ENCODE measurements around the gene INPP4B. TPM values are rescaled to one million over a fixed set of nuclear protein-coding genes. Genes with fewer than 3 reads are reported as not detected.

The INPP4B gene
- total and polyA plus RNA-seq, 7 donors: 4.2 to 27.3 (median 17.2) TPM

GRCh38 chr4:142126890-142127497 lies 719.1 kb downstream of the INPP4B start:
- TF ChIP-seq POLR2AphosphoS5 (IDR thresholded peaks at IDR 0.05) (no peak), EP300 (IDR thresholded peaks at IDR 0.05) (no peak), POLR2A (IDR thresholded peaks at IDR 0.05) (no peak)
- TF ChIP-seq, protein P1, sequence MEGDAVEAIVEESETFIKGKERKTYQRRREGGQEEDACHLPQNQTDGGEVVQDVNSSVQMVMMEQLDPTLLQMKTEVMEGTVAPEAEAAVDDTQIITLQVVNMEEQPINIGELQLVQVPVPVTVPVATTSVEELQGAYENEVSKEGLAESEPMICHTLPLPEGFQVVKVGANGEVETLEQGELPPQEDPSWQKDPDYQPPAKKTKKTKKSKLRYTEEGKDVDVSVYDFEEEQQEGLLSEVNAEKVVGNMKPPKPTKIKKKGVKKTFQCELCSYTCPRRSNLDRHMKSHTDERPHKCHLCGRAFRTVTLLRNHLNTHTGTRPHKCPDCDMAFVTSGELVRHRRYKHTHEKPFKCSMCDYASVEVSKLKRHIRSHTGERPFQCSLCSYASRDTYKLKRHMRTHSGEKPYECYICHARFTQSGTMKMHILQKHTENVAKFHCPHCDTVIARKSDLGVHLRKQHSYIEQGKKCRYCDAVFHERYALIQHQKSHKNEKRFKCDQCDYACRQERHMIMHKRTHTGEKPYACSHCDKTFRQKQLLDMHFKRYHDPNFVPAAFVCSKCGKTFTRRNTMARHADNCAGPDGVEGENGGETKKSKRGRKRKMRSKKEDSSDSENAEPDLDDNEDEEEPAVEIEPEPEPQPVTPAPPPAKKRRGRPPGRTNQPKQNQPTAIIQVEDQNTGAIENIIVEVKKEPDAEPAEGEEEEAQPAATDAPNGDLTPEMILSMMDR (IDR thresholded peaks at IDR 0.05): peak; percentile 31 to 83 (median 78)
- WGBS, 2 donors: 3 to 17% methylated on average over 3 of the region's 3 CpGs
- no peaks in the 10 kb centered on the region for H3K9me3 ChIP-seq
- peaks cover 0 to 44% (median 30%) of the 10 kb centered on the region in 4 donors for H3K4me1 ChIP-seq
- peak; percentile 66 for DNase-seq
- no peak overlapping the region for H3K27ac ChIP-seq
- no peak overlapping the region for H3K4me3 ChIP-seq
- intact Hi-C loops (cut with DNase I): loop anchor here (2.0 to 10.0 kb wide), 3 partner anchors 226 to 958 kb away; partner anchors contain the start of gene INPP4B
- H3K36me3 ChIP-seq: no peaks in the 10 kb centered on the region
- no peaks in the 10 kb centered on the region for H3K27me3 ChIP-seq

- WGBS, 2 donors: 52 to 64% methylated on average over 2 of the region's 2 CpGs
- intact Hi-C loops (cut with DNase I): loop anchor here (10.0 kb wide), 1 partner anchor 960 kb away; no protein-coding TSS in a partner anchor
- no peaks in the 10 kb centered on the region for H3K36me3 ChIP-seq
Measured at GRCh38 chr4:142124874-142125273, 721.2 kb downstream of the INPP4B start.

GRCh38 chr4:142121448-142122350 lies 724.4 kb downstream of the INPP4B start:
- H3K9me3 ChIP-seq: peaks cover 0 to 2% (median 0%) of the 10 kb centered on the region in 4 donors
- intact Hi-C loops (cut with DNase I): loop anchor here (10.0 kb wide), 1 partner anchor 963 kb away; no protein-coding TSS in a partner anchor
- 84 to 93% methylated on average over 9 of the region's 9 CpGs for WGBS, 2 donors
- H3K4me3 ChIP-seq: no peak overlapping the region
- peak in 1 of 4 donors; percentile 6 for TF ChIP-seq POLR2AphosphoS5 (IDR thresholded peaks at IDR 0.05)
- TF ChIP-seq, protein P1 (IDR thresholded peaks at IDR 0.05): no peak
- H3K27me3 ChIP-seq: no peaks in the 10 kb centered on the region
- no peak overlapping the region for H3K27ac ChIP-seq
- H3K4me1 ChIP-seq: no peaks in the 10 kb centered on the region
- DNase-seq: no peak
- no peaks in the 10 kb centered on the region for H3K36me3 ChIP-seq

More at GRCh38 chr4:142124874-142125273, 721.2 kb downstream of the INPP4B start:
- Histone ChIP-seq H3K4me1 (peaks cover 0 to 28% (median 18%) of the 10 kb centered on the region in 4 donors), H3K9me3 (no peaks in the 10 kb centered on the region), H3K27ac (no peak overlapping the region), H3K27me3 (no peaks in the 10 kb centered on the region), H3K4me3 (no peak overlapping the region)
- TF ChIP-seq, protein P1 (IDR thresholded peaks at IDR 0.05): no peak
- TF ChIP-seq EP300 (IDR thresholded peaks at IDR 0.05): no peak
- no peak for TF ChIP-seq POLR2AphosphoS5 (IDR thresholded peaks at IDR 0.05)
- TF ChIP-seq POLR2A (IDR thresholded peaks at IDR 0.05): no peak
- DNase-seq: no peak

DNA sequence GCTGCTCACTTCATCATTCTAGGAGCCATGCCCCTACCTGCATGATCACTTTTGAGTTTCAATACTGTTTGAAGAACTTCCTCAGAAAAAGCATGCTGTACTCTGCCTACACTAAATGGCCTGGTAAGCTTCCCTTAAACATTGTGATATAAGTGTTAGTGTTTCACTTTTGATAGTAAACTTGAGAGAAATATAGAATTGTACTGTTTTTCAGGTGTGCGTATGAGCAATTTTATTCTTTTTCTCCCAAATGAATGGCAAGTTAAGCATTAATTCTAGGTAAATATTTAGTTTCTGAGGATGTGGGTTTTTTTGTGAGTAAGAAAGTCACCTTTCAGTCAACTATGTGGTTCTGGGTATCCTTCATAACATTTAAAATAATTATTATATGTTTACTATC lies 725.2 kb downstream of the INPP4B start:
- intact Hi-C loops (cut with DNase I): loop anchor here (10.0 kb wide), 1 partner anchor 964 kb away; no protein-coding TSS in a partner anchor
- Histone ChIP-seq H3K4me3 (no peak overlapping the region), H3K27me3 (no peaks in the 10 kb centered on the region), H3K4me1 (no peaks in the 10 kb centered on the region), H3K27ac (no peak overlapping the region), H3K36me3 (no peaks in the 10 kb centered on the region), H3K9me3 (peaks cover 0 to 2% (median 0%) of the 10 kb centered on the region in 4 donors)
- DNase-seq: no peak
- no peak for TF ChIP-seq EP300 (IDR thresholded peaks at IDR 0.05)
- no peak for TF ChIP-seq POLR2A (IDR thresholded peaks at IDR 0.05)
- no peak for TF ChIP-seq POLR2AphosphoS5 (IDR thresholded peaks at IDR 0.05)
- TF ChIP-seq, protein P1 (IDR thresholded peaks at IDR 0.05): no peak
- 90 to 92% methylated on average over 1 of the region's 1 CpG for WGBS, 2 donors
